ENCODE results near the gene PLEKHM3.

The PLEKHM3 gene

GRCh38 chr2:207813942-207814341, 211.4 kb downstream of the PLEKHM3 start:
- Histone ChIP-seq H2BK15ac (ENCODE audit: low read depth, poor library complexity, severe bottlenecking) (no peak overlapping the region), H4K91ac (ENCODE audit: low read length) (no peak overlapping the region), H3K4ac (ENCODE audit: low read depth in 1 of 2, low read length in 2 of 2) (no peak overlapping the region), H2AK5ac (ENCODE audit: low read length, severe bottlenecking) (no peak overlapping the region), H2BK5ac (ENCODE audit: low read depth, low read length, poor library complexity, severe bottlenecking) (no peak overlapping the region), H2BK120ac (ENCODE audit: low read depth, low read length) (no peak overlapping the region), H3K27ac (ENCODE audit: low read length, poor library complexity, severe bottlenecking) (no peak overlapping the region), H2AFZ (ENCODE audit: low read depth, low read length) (no peak overlapping the region), H3K18ac (ENCODE audit: low read depth in 1 of 2, low read length in 2 of 2) (no peak overlapping the region), H3K9me3 (ENCODE audit: control insufficient read depth, low read length) (no peaks in the 10 kb centered on the region), H3K4me3 (ENCODE audit: insufficient read depth in 1 of 2, low read depth in 1 of 2, low read length in 2 of 2) (no peak overlapping the region), H3K14ac (ENCODE audit: low read length in 2 of 2) (no peak overlapping the region), H2BK12ac (ENCODE audit: low read length in 2 of 2) (no peak overlapping the region), H3K36me3 (ENCODE audit: control insufficient read depth in 1 of 2, insufficient read depth in 2 of 2, low read depth in 1 of 2, low read length in 2 of 2) (no peaks in the 10 kb centered on the region), H3K4me1 (ENCODE audit: control insufficient read depth, insufficient read depth, low read depth, low read length) (peaks cover 8% of the 10 kb centered on the region), H3K27me3 (ENCODE audit: control insufficient read depth in 1 of 2, insufficient read depth in 1 of 2, low read length in 2 of 2) (no peaks in the 10 kb centered on the region), H3K9ac (ENCODE audit: low read length) (no peak overlapping the region), H3K23ac (ENCODE audit: low read length in 2 of 2) (no peak overlapping the region), H4K8ac (ENCODE audit: low read length) (no peak overlapping the region), H3K79me1 (replicated peaks; ENCODE audit: low read length, poor library complexity, severe bottlenecking) (no peaks in the 10 kb centered on the region), H3K4me2 (ENCODE audit: low read length, poor library complexity, severe bottlenecking) (no peak overlapping the region)
- no peak for DNase-seq
- WGBS: 87% methylated on average over 6 of the region's 6 CpGs

GRCh38 chr2:207813221-207813916, 212.0 kb downstream of the PLEKHM3 start:
- H3K23ac ChIP-seq (ENCODE audit: low read length in 2 of 2): no peak overlapping the region
- no peaks in the 10 kb centered on the region for H3K36me3 ChIP-seq (ENCODE audit: control insufficient read depth in 1 of 2, insufficient read depth in 2 of 2, low read depth in 1 of 2, low read length in 2 of 2)
- no peak overlapping the region for H2AFZ ChIP-seq (ENCODE audit: low read depth, low read length)
- H2BK120ac ChIP-seq (ENCODE audit: low read depth, low read length): no peak overlapping the region
- no peak overlapping the region for H2BK5ac ChIP-seq (ENCODE audit: low read depth, low read length, poor library complexity, severe bottlenecking)
- H3K27ac ChIP-seq (ENCODE audit: low read length, poor library complexity, severe bottlenecking): no peak overlapping the region
- no peaks in the 10 kb centered on the region for H3K79me1 ChIP-seq (replicated peaks; ENCODE audit: low read length, poor library complexity, severe bottlenecking)
- no peak overlapping the region for H3K4me3 ChIP-seq (ENCODE audit: insufficient read depth in 1 of 2, low read depth in 1 of 2, low read length in 2 of 2)
- H2AK5ac ChIP-seq (ENCODE audit: low read length, severe bottlenecking): no peak overlapping the region
- H3K4me1 ChIP-seq (ENCODE audit: control insufficient read depth, insufficient read depth, low read depth, low read length): peaks cover 8% of the 10 kb centered on the region
- no peak overlapping the region for H3K9ac ChIP-seq (ENCODE audit: low read length)
- WGBS: 77% methylated on average over 14 of the region's 15 CpGs
- H3K27me3 ChIP-seq (ENCODE audit: control insufficient read depth in 1 of 2, insufficient read depth in 1 of 2, low read length in 2 of 2): no peaks in the 10 kb centered on the region
- H3K9me3 ChIP-seq (ENCODE audit: control insufficient read depth, low read length): no peaks in the 10 kb centered on the region
- H3K18ac ChIP-seq (ENCODE audit: low read depth in 1 of 2, low read length in 2 of 2): no peak overlapping the region
- H3K4ac ChIP-seq (ENCODE audit: low read depth in 1 of 2, low read length in 2 of 2): no peak overlapping the region
- H4K8ac ChIP-seq (ENCODE audit: low read length): no peak overlapping the region
- H3K4me2 ChIP-seq (ENCODE audit: low read length, poor library complexity, severe bottlenecking): no peak overlapping the region
- no peak for DNase-seq
- no peak overlapping the region for H2BK12ac ChIP-seq (ENCODE audit: low read length in 2 of 2)
- no peak overlapping the region for H4K91ac ChIP-seq (ENCODE audit: low read length)
- H2BK15ac ChIP-seq (ENCODE audit: low read depth, poor library complexity, severe bottlenecking): no peak overlapping the region
- H3K14ac ChIP-seq (ENCODE audit: low read length in 2 of 2): no peak overlapping the region

GRCh38 chr2:207812726-207813080, 212.6 kb downstream of the PLEKHM3 start:
- Histone ChIP-seq H3K4me1 (ENCODE audit: control insufficient read depth, insufficient read depth, low read depth, low read length) (peaks cover 8% of the 10 kb centered on the region), H2BK5ac (ENCODE audit: low read depth, low read length, poor library complexity, severe bottlenecking) (no peak overlapping the region), H3K27me3 (ENCODE audit: control insufficient read depth in 1 of 2, insufficient read depth in 1 of 2, low read length in 2 of 2) (no peaks in the 10 kb centered on the region), H3K14ac (ENCODE audit: low read length in 2 of 2) (no peak overlapping the region), H3K36me3 (ENCODE audit: control insufficient read depth in 1 of 2, insufficient read depth in 2 of 2, low read depth in 1 of 2, low read length in 2 of 2) (no peaks in the 10 kb centered on the region), H3K4ac (ENCODE audit: low read depth in 1 of 2, low read length in 2 of 2) (no peak overlapping the region), H2BK12ac (ENCODE audit: low read length in 2 of 2) (no peak overlapping the region), H3K23ac (ENCODE audit: low read length in 2 of 2) (no peak overlapping the region), H3K9me3 (ENCODE audit: control insufficient read depth, low read length) (no peaks in the 10 kb centered on the region), H3K9ac (ENCODE audit: low read length) (no peak overlapping the region), H3K79me1 (replicated peaks; ENCODE audit: low read length, poor library complexity, severe bottlenecking) (no peaks in the 10 kb centered on the region), H2AK5ac (ENCODE audit: low read length, severe bottlenecking) (no peak overlapping the region), H3K4me2 (ENCODE audit: low read length, poor library complexity, severe bottlenecking) (no peak overlapping the region), H2BK15ac (ENCODE audit: low read depth, poor library complexity, severe bottlenecking) (no peak overlapping the region), H4K8ac (ENCODE audit: low read length) (no peak overlapping the region), H4K91ac (ENCODE audit: low read length) (no peak overlapping the region), H2BK120ac (ENCODE audit: low read depth, low read length) (no peak overlapping the region), H3K18ac (ENCODE audit: low read depth in 1 of 2, low read length in 2 of 2) (no peak overlapping the region), H3K4me3 (ENCODE audit: insufficient read depth in 1 of 2, low read depth in 1 of 2, low read length in 2 of 2) (no peak overlapping the region), H3K27ac (ENCODE audit: low read length, poor library complexity, severe bottlenecking) (no peak overlapping the region), H2AFZ (ENCODE audit: low read depth, low read length) (no peak overlapping the region)
- no peak for DNase-seq
- 63% methylated on average over 3 of the region's 3 CpGs for WGBS

- H3K36me3 ChIP-seq (ENCODE audit: control insufficient read depth in 1 of 2, insufficient read depth in 2 of 2, low read depth in 1 of 2, low read length in 2 of 2): no peaks in the 10 kb centered on the region
- no peak overlapping the region for H2BK12ac ChIP-seq (ENCODE audit: low read length in 2 of 2)
- H3K4ac ChIP-seq (ENCODE audit: low read depth in 1 of 2, low read length in 2 of 2): no peak overlapping the region
- H2AK5ac ChIP-seq (ENCODE audit: low read length, severe bottlenecking): no peak overlapping the region
- no peak overlapping the region for H3K23ac ChIP-seq (ENCODE audit: low read length in 2 of 2)
- no peak for DNase-seq
- 90% methylated on average over 8 of the region's 9 CpGs for whole genome bisulfite sequencing
- H4K91ac ChIP-seq (ENCODE audit: low read length): no peak overlapping the region
- no peaks in the 10 kb centered on the region for H3K9me3 ChIP-seq (ENCODE audit: control insufficient read depth, low read length)
- H4K8ac ChIP-seq (ENCODE audit: low read length): no peak overlapping the region
- H3K14ac ChIP-seq (ENCODE audit: low read length in 2 of 2): no peak overlapping the region
- H2AFZ ChIP-seq (ENCODE audit: low read depth, low read length): no peak overlapping the region
- no peaks in the 10 kb centered on the region for H3K79me1 ChIP-seq (replicated peaks; ENCODE audit: low read length, poor library complexity, severe bottlenecking)
- no peak overlapping the region for H3K27ac ChIP-seq (ENCODE audit: low read length, poor library complexity, severe bottlenecking)
- no peak overlapping the region for H3K4me3 ChIP-seq (ENCODE audit: insufficient read depth in 1 of 2, low read depth in 1 of 2, low read length in 2 of 2)
- no peaks in the 10 kb centered on the region for H3K27me3 ChIP-seq (ENCODE audit: control insufficient read depth in 1 of 2, insufficient read depth in 1 of 2, low read length in 2 of 2)
- H3K4me2 ChIP-seq (ENCODE audit: low read length, poor library complexity, severe bottlenecking): no peak overlapping the region
- H3K9ac ChIP-seq (ENCODE audit: low read length): no peak overlapping the region
- H3K18ac ChIP-seq (ENCODE audit: low read depth in 1 of 2, low read length in 2 of 2): no peak overlapping the region
- no peak overlapping the region for H2BK5ac ChIP-seq (ENCODE audit: low read depth, low read length, poor library complexity, severe bottlenecking)
- H2BK120ac ChIP-seq (ENCODE audit: low read depth, low read length): no peak overlapping the region
- H2BK15ac ChIP-seq (ENCODE audit: low read depth, poor library complexity, severe bottlenecking): no peak overlapping the region
- H3K4me1 ChIP-seq (ENCODE audit: control insufficient read depth, insufficient read depth, low read depth, low read length): peaks cover 9% of the 10 kb centered on the region
These were observed 213.1 kb downstream of the PLEKHM3 start for GRCh38 chr2:207812058-207812725.
